GM12878 (cell line): ENCODE measurements around the gene KLF4. TPM values are rescaled to one million over a fixed set of nuclear protein-coding genes. Genes with fewer than 3 reads are reported as not detected.
"Not testable (repeated sequence)": the region's sequence is repeated elsewhere in the genome, so short reads cannot be mapped to it uniquely, and the experiment has no call there.

Experiments
- ATAC-seq: fragments of 200-7000 bp; cut with Tn5 transposase; 3 replicates; pipeline ENCODE4 v1.9.1; 2020; ENCODE audit warnings: mild to moderate bottlenecking, moderate library complexity
- BruUV-seq: library from RNA; stranded (reverse); fragments of 400-500 nt; replicated peaks from 2 replicates; lab custom pipeline; 2021; lab: Mats Ljungman, UMichigan
- CTCF ChIA-PET: fragments of 300-600 bp; sonication (Branson Sonifier 250); formaldehyde crosslinking; extraction: SDS; loops from one replicate; lab custom pipeline; 2021; ENCODE audit warnings: inconsistent platforms; lab: Yijun Ruan, JAX
- POLR2A ChIA-PET: fragments of 350-600 bp; formaldehyde crosslinking; extraction: SDS; loops from one replicate; lab custom pipeline; 2021; ENCODE audit warnings: inconsistent platforms; lab: Charles Lee
- RAD21 ChIA-PET: fragments of 300-600 bp; sonication (Branson Sonifier 250); formaldehyde crosslinking; loops from one replicate; lab custom pipeline; 2023; ENCODE audit warnings: antibody characterized with exemption; ENCODE audit not compliant: unreplicated experiment; lab: Charles Lee
- SMC1A ChIA-PET: fragments of 300-600 bp; sonication (Branson Sonifier 250); formaldehyde crosslinking; loops from one replicate; lab custom pipeline; 2023; ENCODE audit not compliant: unreplicated experiment, uncharacterized antibody; lab: Charles Lee
- DNase-seq: peaks from one replicate; pipeline ENCODE4 v3.0.0-alpha.2; 2011; ENCODE audit warnings: low read depth, low spot score
- FAIRE-seq: peaks from 3 replicates; lab custom pipeline; 2011; peaks lifted over from hg19 to GRCh38; lab: Jason Lieb, UNC
- H2AFZ ChIP-seq: 2 replicates; pipeline ENCODE4 v1.6.0; 2011; ENCODE audit warnings: low read depth, low read length, control low read depth; ENCODE audit not compliant: control insufficient read depth
- H3K27ac ChIP-seq: 2 replicates; pipeline ENCODE4 v1.5.1; 2011; ENCODE audit warnings: control low read depth; ENCODE audit not compliant: control insufficient read depth, insufficient read depth
- H3K27me3 ChIP-seq, 2 experiments: replicated peaks in 1 of 2; 2 replicates each; pipeline versions ENCODE4 v1.6.0 to v1.6.1; 2011; ENCODE audit warnings: low read length in 1 of 2; ENCODE audit not compliant: control insufficient read depth in 2 of 2, insufficient read depth in 2 of 2
- H3K36me3 ChIP-seq, 2 experiments: 2 replicates each; pipeline ENCODE4 v1.5.1; 2011; ENCODE audit warnings: low read length in 1 of 2; ENCODE audit not compliant: control insufficient read depth in 2 of 2, insufficient read depth in 2 of 2
- H3K4me1 ChIP-seq: 2 replicates; pipeline ENCODE4 v1.6.1; 2011; ENCODE audit warnings: mild to moderate bottlenecking, low read length, moderate library complexity, mixed read lengths; ENCODE audit not compliant: control insufficient read depth, insufficient read depth
- H3K4me2 ChIP-seq: 2 replicates; pipeline ENCODE4 v1.6.0; 2011; ENCODE audit warnings: control low read depth; ENCODE audit not compliant: control insufficient read depth, insufficient read depth
- H3K4me3 ChIP-seq: fragments of 200-600 bp; sonication (generic); 2 replicates; pipeline ENCODE4 v1.5.1; 2016
- H3K79me2 ChIP-seq: 2 replicates; pipeline ENCODE4 v1.6.0; 2011; ENCODE audit warnings: low read length; ENCODE audit not compliant: control insufficient read depth, insufficient read depth
- H3K9ac ChIP-seq: 2 replicates; pipeline ENCODE4 v1.8.0; 2011; ENCODE audit warnings: low read length, control low read depth, mixed read lengths; ENCODE audit not compliant: control insufficient read depth, insufficient read depth
- H3K9me3 ChIP-seq: replicated peaks from 3 replicates; pipeline ENCODE4 v1.5.1; 2011; ENCODE audit warnings: mild to moderate bottlenecking, low read length; ENCODE audit not compliant: control insufficient read depth, insufficient read depth
- H4K20me1 ChIP-seq: 2 replicates; pipeline ENCODE4 v1.6.0; 2011; ENCODE audit not compliant: control insufficient read depth, insufficient read depth
- BCL11A ChIP-seq: IDR thresholded peaks from 2 replicates; pipeline ENCODE4 v1.6.1; 2011; ENCODE audit warnings: low read depth, low read length
- JUND ChIP-seq: IDR thresholded peaks from 2 replicates; pipeline ENCODE4 v1.6.1; 2012; ENCODE audit warnings: low read depth, mild to moderate bottlenecking, low read length, improper control_type of control experiment, moderate library complexity
- KLF5 ChIP-seq: fragments of 450-650 bp; IDR thresholded peaks from 2 replicates; pipeline ENCODE4 v1.6.1; 2014; ENCODE audit warnings: mild to moderate bottlenecking; ENCODE audit not compliant: partially characterized antibody
- NR2F1 ChIP-seq: fragments of 450-650 bp; conservative IDR thresholded peaks from 2 replicates; pipeline ENCODE4 v1.6.1; 2017; ENCODE audit warnings: mild to moderate bottlenecking
- RB1 ChIP-seq: fragments of 450-650 bp; formaldehyde crosslinking; IDR thresholded peaks from 2 replicates; pipeline ENCODE4 v1.6.1; 2017; ENCODE audit warnings: mild to moderate bottlenecking, borderline replicate concordance
- WGBS: methylation state at CpG from one replicate; pipeline ENCODE4 v1.1.6; 2016; ENCODE audit warnings: low lambda C conversion rate; ENCODE audit not compliant: insufficient replicate concordance, insufficient coverage; ENCODE audit errors: missing lambda C conversion rate; 5-methylcytosine and 5-hydroxymethylcytosine counted together
- in situ Hi-C: fragments of 300-500 bp; cut with MboI; formaldehyde crosslinking; loops from 9 replicates; pipeline ENCODE4 v1.14.3; 2018; ENCODE audit warnings: mixed read lengths
- intact Hi-C: fragments of 100-400 bp; cut with micrococcal nuclease; formaldehyde crosslinking; loops from one replicate; pipeline ENCODE4 v1.14.2; 2022; ENCODE audit not compliant: unreplicated experiment
- polyA plus RNA-seq, 11 experiments: library from polyadenylated mRNA; depleted of rRNA in 4 of 11; unstranded in 6 of 11; stranded (reverse) in 5 of 11; fragments of >200 nt; fragmentation: Nextera tagmentation in 4 of 11; fragmentation: Illumina TruSeq in 1 of 11; extraction: Ambion mirVana in 4 of 11; extraction: Trizol in 1 of 11; gene quantifications; 1 replicate in 1 of 11; 2 replicates in 10 of 11; pipeline versions ENCODE4 v1.2.1 to v1.2.3, GENCODE V29; 2011 to 2016; ENCODE audit warnings: inconsistent platforms in 2 of 11, missing spikeins in 2 of 11, low read depth in 1 of 11
- total RNA-seq, 4 experiments: library from RNA; depleted of rRNA in 3 of 4; stranded (reverse); fragments of >200 nt in 3 of 4; fragmentation: Illumina TruSeq in 1 of 4; extraction: Trizol in 1 of 4; gene quantifications; 2 replicates each; pipeline versions ENCODE4 v1.2.1 to v1.2.3, GENCODE V29; 2013 to 2021
- TF ChIP-seq, protein P1 (sequence below): fragments of 450-650 bp; IDR thresholded peaks from 2 replicates; pipeline ENCODE4 v1.6.1; 2018; ENCODE audit warnings: mild to moderate bottlenecking, low read depth, moderate library complexity; ENCODE audit not compliant: partially characterized antibody
- TF ChIP-seq, protein P2 (sequence below): fragments of 450-650 bp; formaldehyde crosslinking; IDR thresholded peaks from 2 replicates; pipeline ENCODE4 v1.4.0; 2022; ENCODE audit warnings: mild to moderate bottlenecking, moderate library complexity

Gene KLF4
- total and polyA plus RNA-seq, 10 of the 15 experiments (the other 5 are each of a cell fraction or from before 2014, with no cell fraction given) = 0.03 to 0.40 (median 0.10) TPM; not detected in 1

DNA sequence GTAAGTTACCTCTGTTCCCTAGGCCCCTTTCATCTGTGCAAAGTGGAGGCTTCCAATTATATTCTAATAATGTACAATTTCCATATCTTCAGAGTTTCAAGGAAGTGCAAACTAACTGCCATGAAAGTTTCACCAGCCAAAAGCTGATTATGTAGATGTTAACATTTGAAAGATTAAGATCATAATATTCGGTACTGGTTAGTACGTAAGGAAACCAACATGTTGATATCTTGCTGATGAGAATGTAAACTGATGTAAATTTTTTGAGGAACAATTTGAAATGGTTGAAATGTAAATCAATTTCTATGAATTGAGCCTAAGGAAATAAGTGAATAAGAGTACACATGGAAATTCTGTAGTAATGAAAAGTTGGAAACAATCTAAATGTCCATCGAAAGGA lies 12.9 kb upstream of the KLF4 start (continued):
- TF ChIP-seq, protein P1, sequence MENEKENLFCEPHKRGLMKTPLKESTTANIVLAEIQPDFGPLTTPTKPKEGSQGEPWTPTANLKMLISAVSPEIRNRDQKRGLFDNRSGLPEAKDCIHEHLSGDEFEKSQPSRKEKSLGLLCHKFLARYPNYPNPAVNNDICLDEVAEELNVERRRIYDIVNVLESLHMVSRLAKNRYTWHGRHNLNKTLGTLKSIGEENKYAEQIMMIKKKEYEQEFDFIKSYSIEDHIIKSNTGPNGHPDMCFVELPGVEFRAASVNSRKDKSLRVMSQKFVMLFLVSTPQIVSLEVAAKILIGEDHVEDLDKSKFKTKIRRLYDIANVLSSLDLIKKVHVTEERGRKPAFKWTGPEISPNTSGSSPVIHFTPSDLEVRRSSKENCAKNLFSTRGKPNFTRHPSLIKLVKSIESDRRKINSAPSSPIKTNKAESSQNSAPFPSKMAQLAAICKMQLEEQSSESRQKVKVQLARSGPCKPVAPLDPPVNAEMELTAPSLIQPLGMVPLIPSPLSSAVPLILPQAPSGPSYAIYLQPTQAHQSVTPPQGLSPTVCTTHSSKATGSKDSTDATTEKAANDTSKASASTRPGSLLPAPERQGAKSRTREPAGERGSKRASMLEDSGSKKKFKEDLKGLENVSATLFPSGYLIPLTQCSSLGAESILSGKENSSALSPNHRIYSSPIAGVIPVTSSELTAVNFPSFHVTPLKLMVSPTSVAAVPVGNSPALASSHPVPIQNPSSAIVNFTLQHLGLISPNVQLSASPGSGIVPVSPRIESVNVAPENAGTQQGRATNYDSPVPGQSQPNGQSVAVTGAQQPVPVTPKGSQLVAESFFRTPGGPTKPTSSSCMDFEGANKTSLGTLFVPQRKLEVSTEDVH = no peak
- TF ChIP-seq KLF5 = no peak
- no peak for TF ChIP-seq RB1
- TF ChIP-seq, protein P2, sequence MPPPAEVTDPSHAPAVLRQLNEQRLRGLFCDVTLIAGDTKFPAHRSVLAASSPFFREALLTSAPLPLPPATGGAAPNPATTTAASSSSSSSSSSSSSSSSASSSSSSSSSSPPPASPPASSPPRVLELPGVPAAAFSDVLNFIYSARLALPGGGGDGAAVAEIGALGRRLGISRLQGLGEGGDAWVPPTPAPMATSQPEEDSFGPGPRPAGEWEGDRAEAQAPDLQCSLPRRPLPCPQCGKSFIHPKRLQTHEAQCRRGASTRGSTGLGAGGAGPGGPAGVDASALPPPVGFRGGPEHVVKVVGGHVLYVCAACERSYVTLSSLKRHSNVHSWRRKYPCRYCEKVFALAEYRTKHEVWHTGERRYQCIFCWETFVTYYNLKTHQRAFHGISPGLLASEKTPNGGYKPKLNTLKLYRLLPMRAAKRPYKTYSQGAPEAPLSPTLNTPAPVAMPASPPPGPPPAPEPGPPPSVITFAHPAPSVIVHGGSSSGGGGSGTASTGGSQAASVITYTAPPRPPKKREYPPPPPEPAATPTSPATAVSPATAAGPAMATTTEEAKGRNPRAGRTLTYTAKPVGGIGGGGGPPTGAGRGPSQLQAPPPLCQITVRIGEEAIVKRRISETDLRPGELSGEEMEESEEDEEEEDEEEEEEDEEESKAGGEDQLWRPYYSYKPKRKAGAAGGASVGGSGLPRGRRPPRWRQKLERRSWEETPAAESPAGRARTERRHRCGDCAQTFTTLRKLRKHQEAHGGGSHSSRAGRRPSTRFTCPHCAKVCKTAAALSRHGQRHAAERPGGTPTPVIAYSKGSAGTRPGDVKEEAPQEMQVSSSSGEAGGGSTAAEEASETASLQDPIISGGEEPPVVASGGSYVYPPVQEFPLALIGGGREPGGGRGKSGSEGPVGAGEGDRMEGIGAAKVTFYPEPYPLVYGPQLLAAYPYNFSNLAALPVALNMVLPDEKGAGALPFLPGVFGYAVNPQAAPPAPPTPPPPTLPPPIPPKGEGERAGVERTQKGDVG (CRISPR knock-in tag) = no peak
- TF ChIP-seq BCL11A = no peak
- no peak for TF ChIP-seq JUND
- TF ChIP-seq NR2F1 = no peak
- TF ChIP-seq, all 136 proteins: peak for 0

DNA sequence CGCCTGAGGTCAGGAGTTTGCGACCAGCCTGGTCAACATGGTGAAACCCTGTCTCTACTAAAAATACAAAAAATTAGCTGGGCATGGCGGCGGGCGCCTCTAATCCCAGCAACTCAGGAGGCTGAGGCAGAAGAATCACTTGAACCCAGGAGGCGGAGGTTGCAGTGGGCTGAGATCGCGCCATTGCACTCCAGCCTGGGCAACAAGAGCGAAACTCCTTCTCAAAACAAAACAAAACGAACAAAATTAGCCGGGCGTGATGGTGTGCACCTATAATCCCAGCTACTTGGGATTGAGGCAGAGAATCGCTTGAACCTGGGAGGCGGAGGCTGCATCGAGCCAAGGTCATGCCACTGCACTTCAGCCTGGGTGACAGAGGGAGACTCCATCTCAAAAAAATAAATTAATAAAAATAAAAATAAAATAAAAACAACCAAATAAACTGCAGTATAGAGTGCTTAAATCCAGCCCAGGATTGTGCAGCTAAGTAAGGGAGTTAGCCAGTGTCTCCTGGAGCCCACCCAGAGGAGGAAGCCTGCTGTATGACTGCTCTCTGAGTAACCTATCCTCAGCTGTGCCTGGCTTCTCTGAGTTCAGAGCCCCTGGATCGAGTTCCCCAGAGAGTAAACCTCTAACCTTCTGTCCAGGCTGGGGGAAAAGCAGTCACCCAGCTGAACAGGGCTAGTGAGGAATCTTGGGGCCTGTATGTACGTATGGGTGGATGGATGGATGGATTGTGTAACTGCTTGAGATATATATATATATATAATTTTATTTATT lies 11.0 kb upstream of the KLF4 start:
- H3K36me3 ChIP-seq, H3K9me3 ChIP-seq, H3K27me3 ChIP-seq, H4K20me1 ChIP-seq, BruUV-seq, H3K4me3 ChIP-seq, H3K4me2 ChIP-seq, H3K9ac ChIP-seq, H2AFZ ChIP-seq, in situ Hi-C loops, intact Hi-C loops, H3K79me2 ChIP-seq, FAIRE-seq, H3K27ac ChIP-seq, DNase-seq, SMC1A ChIA-PET, H3K4me1 ChIP-seq, ATAC-seq: not testable (repeated sequence)
- RAD21 ChIA-PET = interaction anchor here (0.7 kb wide), 1 partner anchor 611 kb away, joined by 3 read pairs; no protein-coding TSS in a partner anchor
- POLR2A ChIA-PET = interaction anchor here (0.7 kb wide), 1 partner anchor 158 kb away, joined by 5 read pairs; no protein-coding TSS in a partner anchor
- 60% methylated on average over 17 of the region's 17 CpGs for WGBS
- CTCF ChIA-PET = interaction anchor here (1.2 to 1.7 kb wide), 2 partner anchors 9 to 13 kb away, joined by 3 to 4 read pairs; no protein-coding TSS in a partner anchor
